ENCODE results near the gene RBM8A.

RBM8A gene

DNA sequence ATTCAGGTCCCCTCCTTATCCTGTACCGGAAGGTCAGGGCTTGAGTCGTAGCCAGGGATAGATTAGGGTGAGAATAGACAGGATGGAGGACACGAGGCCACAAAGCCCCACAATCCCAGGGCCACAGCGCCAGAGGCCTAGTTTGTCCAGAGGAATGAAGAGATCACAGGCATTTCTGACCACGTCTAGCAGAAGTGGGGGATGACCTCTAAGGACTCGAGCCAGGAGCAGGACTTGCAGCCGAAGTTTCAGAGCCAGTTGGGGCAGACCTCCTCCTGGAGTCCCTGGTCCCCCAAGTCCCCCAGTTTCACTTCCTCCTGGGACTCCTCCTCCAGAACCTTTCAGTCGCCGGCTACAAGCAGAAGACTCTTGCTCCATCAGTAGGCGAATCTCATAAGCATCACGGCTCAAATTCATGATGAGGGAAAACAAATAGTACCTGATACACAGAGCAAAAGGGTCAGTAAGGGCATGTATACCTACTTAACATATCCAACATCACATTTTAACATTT, 15.1 kb downstream of the RBM8A start:
- no peak for DNase-seq

DNA sequence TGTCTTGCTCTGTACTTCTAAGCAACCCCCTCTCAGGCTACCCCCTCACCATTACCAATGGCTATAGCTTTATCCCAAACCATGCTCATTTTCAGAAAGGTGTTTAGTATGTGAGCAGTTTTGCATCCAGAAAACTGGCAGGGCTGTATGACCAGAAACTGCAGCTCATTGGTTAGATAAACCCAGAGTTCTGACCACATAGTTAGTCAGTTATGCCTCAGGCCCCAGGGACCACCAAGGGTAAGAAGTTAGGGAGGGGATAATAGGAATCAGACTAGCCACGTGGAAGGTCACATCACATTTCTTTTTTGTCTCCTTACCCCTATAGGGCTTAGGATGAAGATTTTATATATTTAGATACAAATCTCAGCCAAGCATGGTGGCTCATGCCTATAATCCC, 18.6 kb downstream of the RBM8A start:
- no peak for DNase-seq

DNA sequence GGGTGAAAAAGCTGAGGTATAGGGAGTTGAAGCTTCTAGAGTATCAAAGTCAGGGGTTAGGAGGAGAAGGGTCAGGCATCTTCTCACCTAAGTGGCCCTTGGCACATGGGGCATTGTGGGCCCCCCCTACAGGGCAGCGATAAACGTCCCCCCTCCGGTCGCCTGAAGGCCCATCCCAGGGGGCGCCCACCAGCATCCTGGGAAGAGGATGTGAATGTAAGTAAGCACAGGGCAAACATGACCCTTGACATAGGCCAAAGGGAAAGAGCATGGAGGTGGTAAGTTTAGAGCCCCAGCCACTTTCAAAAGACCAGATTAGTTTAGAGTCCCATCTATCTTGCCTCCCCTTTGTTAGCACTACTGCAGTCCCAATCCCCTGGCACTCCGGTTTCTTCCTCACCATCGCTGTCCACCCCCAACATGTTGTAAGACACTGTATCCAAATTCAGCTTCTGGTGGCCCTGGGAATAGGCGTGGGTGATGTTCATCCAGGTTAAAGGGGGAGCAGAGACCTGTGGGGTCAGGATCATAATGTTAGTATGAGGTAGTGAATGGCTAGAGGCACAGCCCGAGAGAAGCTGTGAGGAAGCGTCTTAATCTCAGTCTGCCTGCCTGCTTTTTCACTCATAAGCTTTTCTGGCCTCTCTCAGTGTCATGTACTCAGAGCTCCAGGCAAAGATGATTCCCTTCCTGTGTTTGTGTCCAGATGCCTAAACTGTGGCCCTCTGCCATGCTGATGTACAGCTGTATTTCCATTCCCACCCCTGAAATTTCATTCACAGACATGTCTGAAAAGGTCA, 20.1 kb downstream of the RBM8A start:
- DNase-seq = no peak

DNA sequence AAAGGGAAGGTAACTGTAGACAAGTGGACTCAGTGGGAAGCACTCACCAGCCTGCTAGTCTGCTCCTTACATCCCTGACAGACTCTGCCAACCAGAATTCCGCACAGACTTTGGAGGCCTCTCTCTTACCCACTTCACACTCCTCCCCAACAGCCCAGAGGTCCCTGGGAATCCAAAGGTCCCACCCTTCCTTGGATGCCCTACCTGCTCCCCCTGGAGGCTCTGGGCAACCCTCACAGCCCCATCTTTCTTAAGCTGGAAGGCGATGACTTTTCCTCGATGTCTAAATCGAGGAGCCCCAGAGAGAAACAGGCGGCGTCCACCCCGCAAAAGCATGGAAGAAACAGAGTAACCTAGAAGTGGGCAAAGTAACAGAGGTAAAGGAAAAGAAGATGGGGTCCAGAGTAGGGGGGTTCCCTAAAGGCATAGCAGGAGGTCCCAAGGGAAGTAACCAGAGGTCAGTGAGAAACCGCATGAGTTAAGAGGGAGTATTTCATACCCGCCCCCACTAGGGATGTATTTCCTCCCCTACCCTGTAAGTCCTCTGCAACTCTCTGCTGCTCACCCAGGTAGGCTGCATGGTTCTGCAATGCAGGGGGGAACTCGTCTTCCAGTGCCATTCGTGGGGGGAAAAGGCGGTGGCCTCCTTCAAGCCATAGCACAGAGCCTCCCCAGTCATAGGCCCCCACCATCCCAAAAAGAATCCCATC, 25.8 kb downstream of the RBM8A start:
- DNase-seq = no peak

DNA sequence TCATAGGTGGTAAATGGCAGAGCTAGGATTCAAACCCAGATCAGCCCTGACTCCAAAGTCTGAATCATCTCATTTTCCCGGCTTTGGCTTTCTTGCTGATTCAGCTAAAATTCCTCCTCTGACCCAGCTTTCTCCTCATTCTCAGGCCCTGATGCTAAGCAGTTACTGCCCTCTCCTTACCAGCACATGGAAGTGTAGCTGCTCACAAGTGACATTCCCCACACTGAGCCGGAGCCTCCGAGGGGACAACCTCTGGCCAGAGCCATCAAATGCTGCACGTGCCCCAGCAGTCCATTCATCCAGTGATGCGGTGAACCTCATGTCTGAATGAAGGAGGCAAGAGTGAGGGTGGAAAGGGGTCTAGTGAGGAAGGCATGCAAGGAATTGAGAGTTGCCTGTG, 28.5 kb downstream of the RBM8A start:
- DNase-seq = no peak

DNA sequence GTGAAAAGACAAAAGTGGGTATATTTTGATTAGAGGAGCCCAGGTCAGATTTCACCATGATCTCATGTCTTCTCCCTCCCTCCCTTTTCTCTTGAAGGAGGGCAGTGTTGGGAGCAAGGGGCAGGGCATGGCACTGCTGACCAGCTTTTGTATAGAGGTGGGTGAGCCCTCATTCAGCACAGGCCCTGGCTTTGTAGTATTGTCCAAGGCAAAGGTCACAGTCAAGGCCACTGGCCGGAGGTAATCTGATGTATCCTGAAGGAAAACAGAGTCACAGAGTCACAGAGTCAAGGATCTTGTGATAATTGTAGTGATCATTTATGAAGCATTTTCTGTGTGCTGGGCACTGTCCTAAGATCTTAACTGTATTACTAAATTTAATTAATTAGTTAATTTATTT, 29.3 kb downstream of the RBM8A start:
- DNase-seq = no peak

DNA sequence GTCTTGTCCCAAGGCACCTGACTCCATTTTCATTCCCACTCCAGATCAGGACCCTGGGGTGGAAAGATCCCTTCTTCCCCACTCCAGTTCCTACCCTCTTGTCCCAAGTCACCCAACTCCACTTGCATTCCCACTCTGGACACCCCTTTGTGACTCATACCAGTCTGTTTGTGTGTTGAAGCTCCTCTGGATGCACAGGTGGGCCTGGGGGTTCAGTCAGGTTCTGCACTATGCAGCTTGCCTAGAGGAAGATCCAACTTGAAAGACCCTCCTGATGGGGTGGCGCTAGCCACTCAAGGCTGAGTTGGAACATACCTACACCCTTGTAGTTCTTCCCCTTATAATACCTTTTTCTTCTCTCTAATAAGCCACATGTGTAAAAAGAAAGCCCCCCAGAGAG, 31.8 kb downstream of the RBM8A start:
- no peak for DNase-seq

DNA sequence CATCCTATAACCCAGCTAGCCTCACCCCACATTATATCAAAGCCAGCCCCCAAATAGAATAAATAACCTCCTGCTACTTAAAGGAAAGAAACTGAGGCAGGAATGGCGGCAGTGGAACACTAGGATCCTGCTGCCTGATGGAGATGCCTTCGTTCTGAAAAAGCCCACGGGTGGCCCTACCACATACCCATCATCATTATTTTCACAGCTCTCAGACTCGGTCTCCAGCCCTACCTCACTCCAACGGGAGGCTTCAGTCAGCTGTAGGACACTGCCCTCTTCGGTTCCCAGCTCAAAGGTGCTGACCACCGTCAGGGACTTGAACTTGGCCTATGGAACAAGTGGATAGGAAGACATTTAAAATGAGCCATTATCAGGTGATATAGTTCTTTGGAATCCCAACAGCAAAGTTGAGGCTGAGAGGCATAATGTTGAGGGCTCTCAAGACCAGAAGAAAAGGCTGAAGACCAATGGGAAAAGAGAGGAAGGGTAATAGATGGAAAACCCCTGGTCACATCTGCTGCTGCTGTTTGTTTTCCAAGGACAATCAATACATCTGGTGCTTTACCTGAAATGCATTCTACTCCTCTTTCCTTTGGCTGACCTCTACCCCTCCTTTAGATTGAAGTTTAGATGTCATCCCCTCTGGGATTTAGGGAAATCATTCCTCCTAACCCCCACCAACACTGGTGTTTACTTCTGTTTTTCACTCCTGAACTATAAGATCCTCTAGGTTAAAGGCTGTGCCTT, 33.8 kb downstream of the RBM8A start:
- no peak for DNase-seq

DNA sequence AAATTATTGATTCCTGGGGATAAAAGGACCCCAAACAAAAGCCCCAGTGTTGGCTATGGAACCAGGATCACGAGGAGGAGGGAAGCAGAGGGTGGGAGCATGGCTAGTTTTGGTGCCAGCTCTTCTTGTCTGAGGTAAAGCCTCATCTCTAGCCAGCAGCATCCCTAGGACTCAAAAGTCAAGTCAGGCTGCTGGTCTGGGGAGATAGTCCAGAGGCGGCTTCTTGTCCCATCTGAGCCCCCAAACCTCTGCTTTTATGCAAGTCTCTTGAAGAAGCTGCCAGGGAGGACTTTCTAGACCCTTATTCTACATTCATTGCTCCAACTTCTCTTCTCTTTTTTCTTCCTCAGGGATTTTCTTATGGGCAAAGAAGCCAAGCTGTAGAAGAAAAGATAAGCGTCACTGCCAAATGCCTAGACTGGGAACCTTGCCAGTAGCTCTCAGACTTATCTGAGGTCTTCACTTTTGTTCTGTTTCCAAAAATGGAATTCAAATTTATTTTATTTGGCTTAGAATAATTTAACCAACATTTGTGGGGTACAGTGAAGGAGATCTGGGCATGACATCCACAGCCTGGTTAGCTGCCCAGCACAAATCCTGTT, 34.7 kb downstream of the RBM8A start:
- DNase-seq = peak; percentile 22

DNA sequence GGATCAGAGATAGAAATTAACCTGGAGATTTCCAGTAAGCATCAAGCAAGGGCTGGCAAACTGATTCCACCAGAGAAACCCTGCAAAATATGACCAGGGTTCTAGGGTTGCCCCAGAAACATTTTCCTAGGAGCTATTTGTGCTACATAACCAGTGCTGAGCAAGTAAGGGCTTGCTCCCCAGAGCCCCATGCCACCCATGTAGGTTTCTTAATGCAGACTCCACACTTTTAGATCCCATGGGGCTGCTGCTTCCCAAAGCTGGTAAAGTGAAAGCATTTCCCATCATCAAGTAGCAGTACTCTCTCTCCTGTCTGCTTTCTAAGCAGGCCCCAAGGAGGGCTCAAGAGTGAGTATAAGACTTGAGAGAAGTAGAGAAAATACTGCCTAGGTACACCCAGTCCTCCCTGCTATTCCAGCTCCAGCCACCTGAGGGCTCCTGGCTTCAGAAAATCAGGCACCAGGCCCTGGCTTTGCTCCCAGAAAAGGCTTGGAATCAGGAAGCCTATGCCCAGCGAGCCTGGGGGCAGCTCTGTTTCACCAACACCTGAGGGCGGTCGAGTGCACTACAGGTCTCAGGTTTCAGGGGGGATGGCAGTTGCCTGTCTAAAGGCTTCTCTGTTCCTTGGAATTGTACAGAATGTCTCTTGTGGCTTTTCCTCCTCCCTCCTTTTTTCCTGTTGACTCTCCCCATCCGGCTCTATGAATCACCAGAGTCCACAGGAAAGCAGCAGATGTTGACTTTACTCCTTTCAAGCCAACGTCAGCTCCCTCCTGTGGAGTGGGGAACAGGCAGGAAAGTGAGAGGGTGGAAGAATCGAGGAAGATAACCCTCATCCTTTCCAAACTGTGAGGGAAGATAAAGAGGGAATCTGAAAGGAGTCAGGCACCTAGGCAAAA, 35.4 kb downstream of the RBM8A start:
- DNase-seq = peak; percentile 97

DNA sequence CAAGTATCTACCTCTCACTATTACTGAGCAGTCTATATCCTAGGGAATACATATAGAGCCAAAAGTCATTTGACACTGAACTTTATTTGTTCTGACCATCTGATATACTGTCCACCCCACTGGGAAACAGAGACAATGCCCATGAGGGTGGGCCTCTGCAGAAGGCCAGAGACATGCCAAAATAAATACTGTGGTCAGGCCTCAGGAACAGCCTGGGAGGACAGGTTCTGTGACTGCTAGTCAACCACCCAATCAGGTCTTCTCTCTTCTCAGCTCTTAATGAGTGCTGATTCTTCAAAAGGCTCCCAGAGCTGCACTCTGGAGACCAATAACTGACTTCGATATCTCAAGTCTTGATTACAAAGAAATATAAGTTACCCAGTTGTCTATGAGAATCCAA, 36.1 kb downstream of the RBM8A start:
- DNase-seq = no peak

DNA sequence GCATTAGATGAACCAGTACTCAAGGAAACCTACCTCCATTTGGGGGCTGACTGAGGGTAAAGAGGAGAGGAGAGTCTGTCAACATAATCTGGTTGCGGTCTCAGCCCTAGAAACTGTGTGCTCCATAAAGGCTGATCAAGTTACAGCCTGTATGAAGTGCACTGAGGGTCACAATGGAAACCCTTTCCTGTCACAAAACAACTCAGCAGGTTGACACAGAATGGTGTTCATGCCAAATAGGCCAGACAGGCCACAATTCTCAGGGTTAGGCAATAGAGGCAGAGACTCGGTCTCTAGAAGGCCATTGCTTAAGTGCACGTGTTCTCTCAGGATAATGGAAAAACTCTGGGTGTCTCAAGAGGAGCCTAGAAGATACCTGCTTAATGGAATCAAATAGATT, 37.6 kb downstream of the RBM8A start:
- DNase-seq = no peak

DNA sequence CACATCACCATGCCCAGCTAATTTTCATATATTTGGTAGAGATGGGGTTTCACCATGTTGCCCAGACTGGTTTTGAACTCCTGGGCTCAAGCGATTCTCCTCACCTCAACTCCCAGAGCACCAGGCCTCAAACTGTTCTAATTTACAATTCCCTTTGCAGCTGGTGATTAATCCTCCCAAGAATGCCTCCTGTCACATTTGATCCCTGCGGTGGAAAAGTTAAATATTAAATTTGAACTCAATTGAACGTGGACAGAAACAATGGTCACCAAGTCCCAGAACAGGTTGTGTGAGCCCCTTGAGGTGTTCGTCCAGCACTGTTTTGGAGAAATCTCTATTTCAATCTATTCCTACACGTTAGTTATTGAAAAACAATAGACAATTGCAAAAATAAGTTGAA, 39.7 kb downstream of the RBM8A start:
- DNase-seq = no peak

DNA sequence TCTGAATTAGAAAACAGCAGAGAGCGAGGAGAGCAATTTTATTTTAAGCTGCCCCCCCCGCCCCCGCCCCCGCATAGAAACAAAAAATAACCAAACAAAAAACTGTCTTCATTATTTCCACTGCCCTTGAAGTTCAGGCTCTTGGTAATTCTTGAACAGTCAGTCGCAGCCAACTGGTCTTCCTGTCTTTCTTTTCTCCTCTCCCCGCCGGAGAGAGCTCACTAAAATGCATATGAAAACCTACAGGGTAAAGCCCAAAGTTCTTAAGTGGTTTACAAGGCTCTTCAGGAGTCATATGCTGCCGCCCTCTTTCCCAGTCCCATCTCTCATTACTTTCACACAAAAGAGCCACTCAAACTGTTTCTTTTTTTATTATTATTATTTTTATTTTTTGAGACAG, 40.5 kb downstream of the RBM8A start:
- DNase-seq = no peak

DNA sequence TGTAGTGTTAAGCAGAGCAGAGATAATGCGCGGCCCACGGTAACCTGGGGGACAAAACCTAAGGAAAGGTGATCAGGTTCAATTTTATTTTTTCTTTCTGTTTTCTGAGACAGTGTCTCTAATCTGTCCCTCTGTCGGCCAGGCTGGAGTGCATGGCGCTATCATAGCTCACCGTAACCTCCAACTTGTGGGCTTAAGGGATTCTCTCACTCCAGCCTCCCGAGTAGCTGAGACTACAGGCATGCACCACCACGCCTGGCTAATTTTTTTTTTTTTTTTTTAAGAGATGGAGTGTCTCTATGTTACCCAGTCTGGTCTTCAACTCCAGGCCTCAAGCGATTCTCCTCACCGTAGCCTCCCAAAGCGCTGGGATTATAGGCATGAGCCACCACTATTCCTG, 40.9 kb downstream of the RBM8A start:
- no peak for DNase-seq

DNA sequence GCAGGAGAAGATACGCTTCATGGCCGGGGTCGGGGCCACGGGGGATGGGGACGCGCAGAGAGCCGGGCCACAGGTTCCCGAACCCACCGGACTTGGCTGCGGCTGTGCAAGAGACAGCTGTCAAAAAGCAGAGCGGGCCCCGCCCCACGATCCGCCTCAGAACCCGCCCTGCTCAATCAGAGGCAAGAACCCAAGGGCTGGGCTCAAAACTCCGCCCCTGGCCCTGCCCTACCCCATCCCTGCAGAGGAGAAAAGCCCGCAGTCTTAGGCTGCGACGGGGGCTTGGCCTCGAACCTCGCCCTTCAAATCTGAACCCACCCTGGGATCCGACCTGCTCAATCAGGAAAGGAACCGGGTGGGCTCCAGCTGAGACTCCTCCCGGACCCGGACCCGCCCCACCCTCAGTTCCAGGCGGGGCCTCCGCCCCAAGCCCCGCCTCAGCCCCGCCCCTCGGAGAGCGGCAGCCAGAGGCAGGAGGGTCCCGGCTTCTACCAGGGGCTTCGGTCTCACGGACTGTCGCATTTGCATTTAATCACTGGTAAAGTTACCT, 41.5 kb downstream of the RBM8A start, which contains the start of gene ANKRD35:
Gene ANKRD35 (minus strand): TSS at position 129 of the 550 bp plus-strand sequence. CDS start 108 bp downstream, at position 21.
- DNase-seq = peak; percentile 90

DNA sequence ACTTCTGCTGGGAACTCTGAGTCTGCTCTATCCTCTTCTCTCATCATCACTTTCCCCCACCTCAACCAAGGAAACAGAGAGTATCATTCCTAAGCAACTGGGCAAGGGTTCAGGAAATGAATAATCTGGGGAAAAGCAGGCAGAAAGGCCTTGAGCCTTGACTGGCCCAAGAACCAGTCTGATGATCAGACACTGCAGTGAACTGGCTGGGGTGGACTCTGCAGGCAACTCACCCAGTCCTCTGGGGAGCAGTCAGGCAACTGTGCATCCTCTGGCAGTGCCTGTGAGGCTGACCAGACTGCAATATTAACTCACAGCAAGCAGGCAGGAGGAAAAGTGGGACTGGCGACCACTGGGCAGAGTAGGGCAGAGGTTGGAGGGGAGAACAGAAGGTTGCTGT, 42.6 kb downstream of the RBM8A start:
- no peak for DNase-seq

DNA sequence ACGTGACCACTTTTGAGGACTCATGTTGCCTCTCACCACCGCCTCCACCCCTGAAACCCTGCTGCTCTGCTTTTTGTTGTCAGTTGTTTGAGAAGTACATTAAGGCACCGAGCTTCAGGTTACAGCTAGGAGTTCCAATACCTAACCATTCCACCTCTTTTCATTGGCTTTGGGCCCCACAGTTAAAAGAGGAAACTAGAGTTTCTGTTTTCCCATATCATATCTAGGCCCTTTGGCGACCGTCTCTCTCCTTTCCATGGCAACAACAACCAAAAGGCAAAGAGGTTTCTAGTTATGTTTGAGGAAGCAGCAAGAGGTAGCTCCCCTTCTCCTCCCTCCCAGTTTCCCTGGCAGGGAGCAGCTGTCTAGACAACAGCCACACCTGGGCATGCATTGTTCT, 47.5 kb downstream of the RBM8A start:
- no peak for DNase-seq

DNA sequence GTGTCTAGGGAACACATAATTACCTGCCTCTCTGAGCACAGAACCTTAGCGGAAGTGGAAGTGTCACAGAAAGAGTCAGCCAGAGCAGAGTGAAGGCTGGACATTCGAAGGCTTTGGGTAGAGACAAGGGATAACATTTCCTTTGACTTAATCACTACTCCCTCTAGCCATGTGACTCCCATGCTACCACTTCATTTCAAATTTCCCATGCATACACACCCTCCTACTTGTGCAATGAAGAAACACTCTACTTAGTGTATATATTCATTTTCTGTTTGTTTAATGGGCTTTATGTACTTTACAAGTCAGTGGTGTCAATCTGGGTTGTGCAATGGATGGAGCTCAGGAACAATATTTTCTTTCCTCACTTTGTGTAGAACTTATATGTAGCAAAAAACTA, 48.6 kb downstream of the RBM8A start:
- no peak for DNase-seq

DNA sequence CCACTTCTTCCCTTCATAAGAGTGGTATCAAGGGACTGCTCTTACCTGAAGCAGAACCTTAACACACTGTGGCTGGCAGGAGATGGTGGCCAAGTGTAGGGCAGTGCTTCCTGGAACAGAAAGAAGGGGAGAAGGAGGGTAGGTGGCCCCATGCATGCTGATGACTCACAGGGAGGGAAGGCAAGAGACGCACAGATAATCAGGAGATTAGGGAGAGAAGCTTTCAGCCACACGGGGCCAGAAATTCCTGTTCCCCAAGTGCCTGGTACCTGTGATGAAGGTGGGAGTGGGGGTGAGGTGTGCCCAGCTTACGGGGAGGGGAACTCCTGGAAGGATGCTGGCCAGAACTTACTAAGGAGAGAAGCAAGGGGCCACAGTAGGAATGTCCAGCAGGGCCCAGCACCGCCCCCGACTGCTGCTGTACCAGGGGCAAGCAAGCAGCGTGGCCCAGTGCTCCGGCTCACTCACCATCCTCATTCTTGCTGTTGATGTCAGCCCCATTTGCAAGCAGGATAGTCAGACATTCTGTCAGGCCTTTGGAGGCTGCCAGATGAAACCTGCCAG, 49.3 kb downstream of the RBM8A start:
- no peak for DNase-seq

DNA sequence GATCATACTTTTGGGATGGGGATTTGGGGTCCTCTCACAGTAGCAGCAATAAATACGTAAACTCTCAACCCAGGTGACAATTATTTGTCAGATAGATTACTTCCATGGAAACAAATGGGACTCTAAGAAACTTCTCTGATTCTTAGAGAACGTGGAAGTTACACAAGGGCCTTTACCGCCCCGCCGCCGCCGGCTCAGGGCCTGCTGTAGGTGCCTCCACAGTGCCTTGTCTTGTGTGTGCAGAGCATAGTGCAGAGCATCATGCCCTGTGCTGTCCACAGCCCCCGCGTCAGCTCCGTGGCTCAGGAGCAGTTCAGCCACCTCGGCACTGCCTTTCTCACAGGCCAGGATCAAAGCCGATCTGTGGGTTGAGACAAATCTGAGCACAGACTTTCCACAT, 52.6 kb downstream of the RBM8A start:
- DNase-seq = no peak

Measured in eye (tissue), 1 donor.